Stimulated activated naive CD8-positive, alpha-beta T cell treated with anti-CD3 and anti-CD28 coated beads, Interleukin-15, Interleukin-2, amounts not matched to agents 100 ng/mL and 50 ng/mL, for 24 hours (primary cell): ENCODE measurements around the gene TMEM121.

Experiments used
- H3K27ac Mint-ChIP-seq: one replicate; pipeline ENCODE4 v1.8.0; 2021; ENCODE audit warnings: mild to moderate bottlenecking, mixed read lengths
- H3K27me3 Mint-ChIP-seq: one replicate; pipeline ENCODE4 v1.8.0; 2021; ENCODE audit warnings: mixed read lengths
- H3K36me3 Mint-ChIP-seq: one replicate; pipeline ENCODE4 v1.8.0; 2021; ENCODE audit warnings: low read depth, mixed read lengths
- H3K4me1 Mint-ChIP-seq: one replicate; pipeline ENCODE4 v1.8.0; 2021; ENCODE audit warnings: low read depth, mixed read lengths
- H3K4me3 Mint-ChIP-seq: one replicate; pipeline ENCODE4 v1.8.0; 2021; ENCODE audit warnings: mild to moderate bottlenecking, mixed read lengths
- H3K9me3 Mint-ChIP-seq: one replicate; pipeline ENCODE4 v1.8.0; 2021; ENCODE audit warnings: mixed read lengths

The TMEM121 gene

GRCh38 chr14:105527826-105528585, 1.6 kb downstream of the TMEM121 start:
- no peaks in the 10 kb centered on the region for H3K9me3 Mint-ChIP-seq
- H3K27me3 Mint-ChIP-seq = peaks cover 23% of the 10 kb centered on the region
- peak overlapping the region; percentile 80 for H3K4me3 Mint-ChIP-seq
- H3K4me1 Mint-ChIP-seq = peaks cover 27% of the 10 kb centered on the region
- H3K27ac Mint-ChIP-seq = peak overlapping the region; percentile 61
- H3K36me3 Mint-ChIP-seq = no peaks in the 10 kb centered on the region

GRCh38 chr14:105528586-105529318, 2.4 kb downstream of the TMEM121 start:
- Mint-ChIP-seq H3K9me3 (no peaks in the 10 kb centered on the region), H3K4me1 (peaks cover 27% of the 10 kb centered on the region), H3K36me3 (no peaks in the 10 kb centered on the region)

GRCh38 chr14:105529319-105529568, 2.9 kb downstream of the TMEM121 start:
- Mint-ChIP-seq H3K36me3 (no peaks in the 10 kb centered on the region), H3K9me3 (no peaks in the 10 kb centered on the region), H3K4me3 (peak overlapping the region; percentile 85), H3K4me1 (peaks cover 27% of the 10 kb centered on the region), H3K27ac (peak overlapping the region; percentile 95), H3K27me3 (peaks cover 13% of the 10 kb centered on the region)

More at GRCh38 chr14:105528586-105529318, 2.4 kb downstream of the TMEM121 start:
- H3K4me3 Mint-ChIP-seq = peak overlapping the region; percentile 85
- peaks cover 15% of the 10 kb centered on the region for H3K27me3 Mint-ChIP-seq
- H3K27ac Mint-ChIP-seq = peak overlapping the region; percentile 95

- H3K27me3 Mint-ChIP-seq = peaks cover 8% of the 10 kb centered on the region
Observed at GRCh38 chr14:105529569-105530284, 3.3 kb downstream of the TMEM121 start.

GRCh38 chr14:105530285-105531087, 4.1 kb downstream of the TMEM121 start:
- Mint-ChIP-seq H3K4me1 (peaks cover 27% of the 10 kb centered on the region), H3K27ac (peak overlapping the region; percentile 76), H3K36me3 (no peaks in the 10 kb centered on the region), H3K9me3 (no peaks in the 10 kb centered on the region), H3K27me3 (peaks cover 3% of the 10 kb centered on the region), H3K4me3 (peak overlapping the region; percentile 75)

More at GRCh38 chr14:105529569-105530284, 3.3 kb downstream of the TMEM121 start:
- Mint-ChIP-seq H3K4me1 (peaks cover 27% of the 10 kb centered on the region), H3K9me3 (no peaks in the 10 kb centered on the region), H3K27ac (peak overlapping the region; percentile 95), H3K36me3 (no peaks in the 10 kb centered on the region), H3K4me3 (peak overlapping the region; percentile 85)

- no peaks in the 10 kb centered on the region for H3K9me3 Mint-ChIP-seq
- H3K4me1 Mint-ChIP-seq = peaks cover 27% of the 10 kb centered on the region
- no peak overlapping the region for H3K27ac Mint-ChIP-seq
- no peaks in the 10 kb centered on the region for H3K36me3 Mint-ChIP-seq
- H3K27me3 Mint-ChIP-seq = no peaks in the 10 kb centered on the region
- peak overlapping the region; percentile 75 for H3K4me3 Mint-ChIP-seq
Observed at GRCh38 chr14:105531088-105531893, 4.9 kb downstream of the TMEM121 start.

- H3K27me3 Mint-ChIP-seq = no peaks in the 10 kb centered on the region
- H3K36me3 Mint-ChIP-seq = no peaks in the 10 kb centered on the region
- no peaks in the 10 kb centered on the region for H3K9me3 Mint-ChIP-seq
- H3K4me3 Mint-ChIP-seq = no peak overlapping the region
- H3K4me1 Mint-ChIP-seq = peaks cover 27% of the 10 kb centered on the region
- no peak overlapping the region for H3K27ac Mint-ChIP-seq
Observed at GRCh38 chr14:105531894-105532623, 5.7 kb downstream of the TMEM121 start.

GRCh38 chr14:105532735-105533141, 6.4 kb downstream of the TMEM121 start:
- no peak overlapping the region for H3K4me3 Mint-ChIP-seq
- H3K9me3 Mint-ChIP-seq = no peaks in the 10 kb centered on the region
- no peak overlapping the region for H3K27ac Mint-ChIP-seq
- no peaks in the 10 kb centered on the region for H3K36me3 Mint-ChIP-seq
- H3K4me1 Mint-ChIP-seq = peaks cover 20% of the 10 kb centered on the region
- no peaks in the 10 kb centered on the region for H3K27me3 Mint-ChIP-seq

GRCh38 chr14:105533391-105533790, 7.0 kb downstream of the TMEM121 start:
- H3K27ac Mint-ChIP-seq = no peak overlapping the region
- no peaks in the 10 kb centered on the region for H3K27me3 Mint-ChIP-seq
- H3K4me1 Mint-ChIP-seq = peaks cover 19% of the 10 kb centered on the region
- H3K4me3 Mint-ChIP-seq = no peak overlapping the region
- no peaks in the 10 kb centered on the region for H3K9me3 Mint-ChIP-seq
- no peaks in the 10 kb centered on the region for H3K36me3 Mint-ChIP-seq

GRCh38 chr14:105533811-105534498, 7.6 kb downstream of the TMEM121 start:
- Mint-ChIP-seq H3K27ac (no peak overlapping the region), H3K4me1 (peaks cover 16% of the 10 kb centered on the region), H3K27me3 (no peaks in the 10 kb centered on the region), H3K4me3 (no peak overlapping the region), H3K36me3 (no peaks in the 10 kb centered on the region), H3K9me3 (no peaks in the 10 kb centered on the region)

GRCh38 chr14:105534586-105534985, 8.2 kb downstream of the TMEM121 start:
- H3K9me3 Mint-ChIP-seq = no peaks in the 10 kb centered on the region
- H3K27ac Mint-ChIP-seq = no peak overlapping the region
- no peaks in the 10 kb centered on the region for H3K27me3 Mint-ChIP-seq
- no peaks in the 10 kb centered on the region for H3K36me3 Mint-ChIP-seq
- H3K4me1 Mint-ChIP-seq = peaks cover 13% of the 10 kb centered on the region
- no peak overlapping the region for H3K4me3 Mint-ChIP-seq

- H3K4me3 Mint-ChIP-seq = no peak overlapping the region
- H3K27ac Mint-ChIP-seq = no peak overlapping the region
- no peaks in the 10 kb centered on the region for H3K9me3 Mint-ChIP-seq
- H3K4me1 Mint-ChIP-seq = peaks cover 7% of the 10 kb centered on the region
- no peaks in the 10 kb centered on the region for H3K27me3 Mint-ChIP-seq
- no peaks in the 10 kb centered on the region for H3K36me3 Mint-ChIP-seq
Observed at GRCh38 chr14:105536051-105536450, 9.7 kb downstream of the TMEM121 start.
